ENCODE data around the gene PCDHA5.

DNA sequence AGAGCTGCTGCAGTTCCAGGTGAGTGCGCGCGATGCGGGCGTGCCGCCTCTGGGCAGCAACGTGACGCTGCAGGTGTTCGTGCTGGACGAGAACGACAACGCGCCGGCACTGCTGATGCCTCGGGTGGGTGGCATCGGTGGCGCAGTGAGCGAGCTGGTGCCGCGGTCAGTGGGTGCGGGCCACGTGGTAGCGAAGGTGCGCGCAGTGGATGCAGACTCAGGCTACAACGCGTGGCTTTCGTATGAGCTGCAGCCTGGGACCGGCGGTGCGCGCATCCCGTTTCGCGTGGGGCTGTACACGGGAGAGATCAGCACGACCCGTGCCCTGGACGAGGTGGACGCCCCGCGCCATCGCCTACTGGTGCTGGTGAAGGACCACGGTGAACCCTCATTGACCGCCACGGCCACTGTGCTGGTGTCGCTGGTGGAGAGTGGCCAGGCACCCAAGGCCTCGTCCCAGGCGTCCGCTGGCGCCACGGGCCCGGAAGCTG is 18.6 kb upstream of the PCDHA5 start:
- TF ChIP-seq MZF1 (CRISPR knock-in tag; IDR thresholded peaks at IDR 0.05; ENCODE audit: borderline replicate concordance) (no peak), JUN (CRISPR knock-in tag; IDR thresholded peaks at IDR 0.05) (no peak), TCF12 (IDR thresholded peaks at IDR 0.05) (no peak), TCF12 (CRISPR knock-in tag; IDR thresholded peaks at IDR 0.05) (no peak), NFE2 (CRISPR knock-in tag; IDR thresholded peaks at IDR 0.05) (no peak), KDM3A (CRISPR knock-in tag; IDR thresholded peaks at IDR 0.05; ENCODE audit: low read depth) (no peak), HOXA5 (CRISPR knock-in tag; IDR thresholded peaks at IDR 0.05) (no peak), HOXA7 (CRISPR knock-in tag; IDR thresholded peaks at IDR 0.05) (no peak)
